ENCODE data around the gene AMIGO1. TPM values are rescaled to one million over a fixed set of nuclear protein-coding genes. Genes with fewer than 3 reads are reported as not detected.

The AMIGO1 gene
- total RNA-seq (2014; rRNA removed; shearing (Covaris generic)) = 2.5 and 3.4 TPM in 2 replicates

GRCh38 chr1:109509176-109510134 lies at the start of gene AMIGO1:
AMIGO1 (minus strand) TSS chr1:109509727; CDS start chr1:109508912, 815 bp downstream.
- peak; percentile 60 for DNase-seq (ENCODE audit: low read depth)

- DNase-seq (ENCODE audit: low read depth) = no peak
Observed at GRCh38 chr1:109557520-109557919, 48.0 kb upstream of the AMIGO1 start.

GRCh38 chr1:109556563-109556962 lies 47.0 kb upstream of the AMIGO1 start:
- DNase-seq (ENCODE audit: low read depth) = no peak

- DNase-seq (ENCODE audit: low read depth) = peak; percentile 96
Observed at GRCh38 chr1:109548321-109549267, 39.1 kb upstream of the AMIGO1 start, which contains the start of gene GNAI3. GNAI3 (plus strand) TSS chr1:109548615; CDS start chr1:109548721, 106 bp downstream.

GRCh38 chr1:109547463-109548320 lies 38.2 kb upstream of the AMIGO1 start:
- no peak for DNase-seq (ENCODE audit: low read depth)

- peak; percentile 85 for DNase-seq (ENCODE audit: low read depth)
Observed at GRCh38 chr1:109546311-109547109, 37.0 kb upstream of the AMIGO1 start.

- no peak for DNase-seq (ENCODE audit: low read depth)
Observed at GRCh38 chr1:109543988-109544735, 34.6 kb upstream of the AMIGO1 start.

- DNase-seq (ENCODE audit: low read depth) = no peak
Observed at GRCh38 chr1:109543283-109543987, 33.9 kb upstream of the AMIGO1 start.

GRCh38 chr1:109542657-109543056 lies 33.1 kb upstream of the AMIGO1 start:
- no peak for DNase-seq (ENCODE audit: low read depth)

GRCh38 chr1:109541102-109541501 lies 31.6 kb upstream of the AMIGO1 start:
- no peak for DNase-seq (ENCODE audit: low read depth)

GRCh38 chr1:109539676-109540075 lies 30.1 kb upstream of the AMIGO1 start, which contains the start of gene GPR61:
GPR61 (plus strand) TSS chr1:109539872; CDS start chr1:109543023, 3,151 bp downstream.
- no peak for DNase-seq (ENCODE audit: low read depth)

GRCh38 chr1:109538827-109539555 lies 29.5 kb upstream of the AMIGO1 start:
- DNase-seq (ENCODE audit: low read depth) = no peak

- no peak for DNase-seq (ENCODE audit: low read depth)
Observed at GRCh38 chr1:109537450-109538178, 28.1 kb upstream of the AMIGO1 start.

- no peak for DNase-seq (ENCODE audit: low read depth)
Observed at GRCh38 chr1:109535971-109536491, 26.5 kb upstream of the AMIGO1 start.

- peak; percentile 42 for DNase-seq (ENCODE audit: low read depth)
Observed at GRCh38 chr1:109535481-109535880, 26.0 kb upstream of the AMIGO1 start.

GRCh38 chr1:109534307-109534858 lies 24.9 kb upstream of the AMIGO1 start:
- DNase-seq (ENCODE audit: low read depth) = no peak

Data from RPMI7951 (cell line).